B cell (primary cell): ENCODE measurements around the gene TMEFF1.

ENCODE experiments used
- EZH2 ChIP-seq: IDR thresholded peaks from 2 replicates; pipeline ENCODE4 v1.6.1; 2012; ENCODE audit warnings: borderline replicate concordance, low read depth, mild to moderate bottlenecking, moderate library complexity, low read length; ENCODE audit not compliant: insufficient read depth, poor library complexity, severe bottlenecking
- TF ChIP-seq, protein P1 (sequence below): fragments of 200-600 bp; IDR thresholded peaks from one replicate; pipeline ENCODE4 v1.8.0; 2022; ENCODE audit warnings: antibody characterized with exemption, mild to moderate bottlenecking

DNA sequence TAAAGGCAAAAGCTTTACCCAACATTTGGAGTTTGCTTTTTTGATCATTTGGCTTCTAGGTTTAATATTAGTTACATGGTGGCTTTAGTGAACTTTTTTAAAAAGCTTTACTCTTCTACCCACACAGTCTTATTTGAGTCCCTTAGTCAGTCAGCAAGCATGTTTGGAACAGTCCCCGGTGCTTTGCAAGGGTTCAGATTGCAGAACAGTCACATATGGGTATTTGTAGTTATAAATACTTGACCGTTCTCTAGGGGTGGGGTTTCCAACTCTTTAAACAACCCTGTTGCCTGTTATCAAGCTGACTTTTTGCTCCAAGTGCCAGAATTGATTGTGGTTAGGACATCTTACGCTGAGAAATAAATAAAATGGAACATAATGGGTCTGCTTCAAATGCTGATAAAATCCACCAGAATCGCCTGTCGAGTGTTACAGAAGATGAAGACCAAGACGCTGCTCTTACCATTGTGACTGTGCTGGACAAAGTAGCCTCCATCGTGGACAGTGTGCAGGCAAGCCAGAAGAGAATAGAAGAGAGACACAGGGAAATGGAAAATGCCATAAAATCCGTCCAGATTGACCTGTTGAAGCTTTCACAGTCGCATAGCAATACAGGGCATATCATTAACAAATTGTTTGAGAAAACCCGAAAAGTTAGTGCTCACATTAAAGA lies 105.0 kb downstream of the TMEFF1 start, which contains the start of gene CAVIN4:
- TF ChIP-seq, protein P1, sequence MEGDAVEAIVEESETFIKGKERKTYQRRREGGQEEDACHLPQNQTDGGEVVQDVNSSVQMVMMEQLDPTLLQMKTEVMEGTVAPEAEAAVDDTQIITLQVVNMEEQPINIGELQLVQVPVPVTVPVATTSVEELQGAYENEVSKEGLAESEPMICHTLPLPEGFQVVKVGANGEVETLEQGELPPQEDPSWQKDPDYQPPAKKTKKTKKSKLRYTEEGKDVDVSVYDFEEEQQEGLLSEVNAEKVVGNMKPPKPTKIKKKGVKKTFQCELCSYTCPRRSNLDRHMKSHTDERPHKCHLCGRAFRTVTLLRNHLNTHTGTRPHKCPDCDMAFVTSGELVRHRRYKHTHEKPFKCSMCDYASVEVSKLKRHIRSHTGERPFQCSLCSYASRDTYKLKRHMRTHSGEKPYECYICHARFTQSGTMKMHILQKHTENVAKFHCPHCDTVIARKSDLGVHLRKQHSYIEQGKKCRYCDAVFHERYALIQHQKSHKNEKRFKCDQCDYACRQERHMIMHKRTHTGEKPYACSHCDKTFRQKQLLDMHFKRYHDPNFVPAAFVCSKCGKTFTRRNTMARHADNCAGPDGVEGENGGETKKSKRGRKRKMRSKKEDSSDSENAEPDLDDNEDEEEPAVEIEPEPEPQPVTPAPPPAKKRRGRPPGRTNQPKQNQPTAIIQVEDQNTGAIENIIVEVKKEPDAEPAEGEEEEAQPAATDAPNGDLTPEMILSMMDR: no peak
- TF ChIP-seq EZH2: no peak
